SJCRH30 (cell line): Measurements from ENCODE around the gene CPED1. TPM values are rescaled to one million over a fixed set of nuclear protein-coding genes. Genes with fewer than 3 reads are reported as not detected.
"Not testable (repeated sequence)": the region's sequence is repeated elsewhere in the genome, so short reads cannot be mapped to it uniquely, and the experiment has no call there.

Experiments used
- DNase-seq, 2 experiments: peaks; one replicate each; pipeline ENCODE4 v3.0.0-alpha.2; 2015 to 2020
- H3K27ac ChIP-seq: fragments of 250-450 bp; sonication (Bioruptor Pico); 2 replicates; pipeline ENCODE4 v1.5.1; 2020; ENCODE audit warnings: mild to moderate bottlenecking, moderate library complexity
- H3K27me3 ChIP-seq: fragments of 250-450 bp; sonication (Bioruptor Pico); 2 replicates; pipeline ENCODE4 v1.5.1; 2020; ENCODE audit warnings: mild to moderate bottlenecking, moderate library complexity
- H3K36me3 ChIP-seq: fragments of 250-450 bp; sonication (Bioruptor Pico); 2 replicates; pipeline ENCODE4 v1.5.1; 2020; ENCODE audit warnings: mild to moderate bottlenecking, moderate library complexity
- H3K4me1 ChIP-seq: fragments of 250-450 bp; sonication (Bioruptor Pico); 2 replicates; pipeline ENCODE4 v1.5.1; 2020; ENCODE audit warnings: mild to moderate bottlenecking, moderate library complexity
- H3K4me3 ChIP-seq: fragments of 250-450 bp; sonication (Bioruptor Pico); 2 replicates; pipeline ENCODE4 v1.5.1; 2020; ENCODE audit warnings: mild to moderate bottlenecking, moderate library complexity
- H3K9me3 ChIP-seq: fragments of 250-450 bp; sonication (Bioruptor Pico); replicated peaks from 2 replicates; pipeline ENCODE4 v1.5.1; 2020; ENCODE audit warnings: mild to moderate bottlenecking, moderate library complexity
- total RNA-seq: library from RNA; depleted of rRNA; stranded (reverse); fragments of >200 nt; shearing (Covaris generic); gene quantifications from 2 replicates; pipeline ENCODE4 v1.2.3, GENCODE V29; 2014

The CPED1 gene
- total RNA-seq, 1 experiment from 2014 or later, result 4.4 TPM

GRCh38 chr7:120997882-120998474 is 9.5 kb downstream of the CPED1 start:
- Histone ChIP-seq H3K9me3 (no peaks in the 10 kb centered on the region), H3K27ac (no peak overlapping the region), H3K36me3 (no peaks in the 10 kb centered on the region), H3K27me3 (no peaks in the 10 kb centered on the region), H3K4me3 (no peak overlapping the region), H3K4me1 (peaks cover 22% of the 10 kb centered on the region)
- DNase-seq, result no peak

DNA sequence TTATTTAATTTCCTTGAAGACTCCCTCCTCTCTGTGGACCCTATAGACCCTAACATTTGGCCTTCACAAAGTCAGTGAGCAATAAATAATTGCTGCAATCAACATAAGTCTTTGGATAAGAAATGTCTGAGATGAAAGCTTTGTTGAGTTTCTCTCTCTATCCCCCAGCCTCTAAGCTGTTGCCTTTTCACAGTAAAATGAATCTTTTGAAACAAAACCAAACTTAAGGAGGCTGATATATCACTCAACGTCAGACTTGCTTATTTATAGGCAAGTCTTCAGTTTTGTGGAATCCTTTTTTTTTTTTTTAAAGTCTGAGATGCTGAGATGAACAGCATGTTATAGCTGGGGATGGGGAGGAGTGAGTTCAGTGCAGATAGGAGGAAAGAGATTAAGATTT is 10.0 kb downstream of the CPED1 start:
- Histone ChIP-seq H3K27ac (no peak overlapping the region), H3K36me3 (no peaks in the 10 kb centered on the region), H3K4me1 (peaks cover 22% of the 10 kb centered on the region), H3K9me3 (no peaks in the 10 kb centered on the region), H3K4me3 (no peak overlapping the region), H3K27me3 (no peaks in the 10 kb centered on the region)
- no peak for DNase-seq

- no peak overlapping the region for H3K4me3 ChIP-seq
- H3K27ac ChIP-seq, result no peak overlapping the region
- H3K9me3 ChIP-seq, result no peaks in the 10 kb centered on the region
- H3K4me1 ChIP-seq, result peaks cover 22% of the 10 kb centered on the region
- no peaks in the 10 kb centered on the region for H3K27me3 ChIP-seq
- no peaks in the 10 kb centered on the region for H3K36me3 ChIP-seq
- no peak for DNase-seq
Observed at GRCh38 chr7:120998996-120999565, 10.6 kb downstream of the CPED1 start.

- Histone ChIP-seq H3K4me1 (peaks cover 22% of the 10 kb centered on the region), H3K9me3 (no peaks in the 10 kb centered on the region), H3K27me3 (no peaks in the 10 kb centered on the region), H3K36me3 (no peaks in the 10 kb centered on the region), H3K27ac (peak overlapping the region; percentile 9; the same call in 1 of the 2 replicates), H3K4me3 (no peak overlapping the region)
- DNase-seq, result peak in 1 of 2 experiments; percentile 52
Observed at GRCh38 chr7:121000081-121000983, 11.8 kb downstream of the CPED1 start.

DNA sequence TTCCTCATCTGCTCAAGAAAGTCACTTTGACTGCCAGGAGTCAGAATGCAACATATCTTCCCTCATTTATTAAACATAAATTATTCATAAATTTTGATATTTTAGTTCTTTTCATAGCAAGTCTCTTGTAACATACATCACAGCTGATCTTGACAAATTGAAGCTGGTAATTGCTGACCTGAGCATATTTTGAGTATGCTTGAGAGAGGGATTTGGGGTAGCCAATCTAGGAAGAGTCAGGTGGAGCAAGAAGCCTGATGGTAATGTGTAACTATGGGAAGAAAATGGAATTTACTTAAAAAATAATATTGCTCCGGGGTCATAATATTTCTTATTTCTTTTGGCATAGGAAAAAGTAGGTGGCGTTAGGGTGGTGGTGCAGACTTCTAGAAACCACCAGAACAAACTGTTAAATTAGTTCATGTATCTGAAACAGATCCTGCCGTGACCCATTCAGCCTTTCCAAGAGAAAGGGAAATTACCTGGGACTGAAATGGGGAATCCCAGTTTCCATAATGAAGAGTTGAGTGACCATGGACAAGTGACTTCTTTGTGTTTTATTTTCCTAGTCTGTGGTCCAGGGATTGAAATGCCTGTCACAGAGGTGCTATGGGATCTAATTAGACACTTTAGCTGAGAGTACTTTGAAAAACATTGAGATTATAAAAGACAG is 12.9 kb downstream of the CPED1 start:
- no peak overlapping the region for H3K4me3 ChIP-seq
- no peak overlapping the region for H3K27ac ChIP-seq
- no peaks in the 10 kb centered on the region for H3K36me3 ChIP-seq
- 0 out of 2 replicates have a peak, but pooled peaks cover 3% of the 10 kb centered on the region for H3K9me3 ChIP-seq
- H3K4me1 ChIP-seq, result peaks cover 28% of the 10 kb centered on the region
- H3K27me3 ChIP-seq, result no peaks in the 10 kb centered on the region
- DNase-seq, result no peak

DNA sequence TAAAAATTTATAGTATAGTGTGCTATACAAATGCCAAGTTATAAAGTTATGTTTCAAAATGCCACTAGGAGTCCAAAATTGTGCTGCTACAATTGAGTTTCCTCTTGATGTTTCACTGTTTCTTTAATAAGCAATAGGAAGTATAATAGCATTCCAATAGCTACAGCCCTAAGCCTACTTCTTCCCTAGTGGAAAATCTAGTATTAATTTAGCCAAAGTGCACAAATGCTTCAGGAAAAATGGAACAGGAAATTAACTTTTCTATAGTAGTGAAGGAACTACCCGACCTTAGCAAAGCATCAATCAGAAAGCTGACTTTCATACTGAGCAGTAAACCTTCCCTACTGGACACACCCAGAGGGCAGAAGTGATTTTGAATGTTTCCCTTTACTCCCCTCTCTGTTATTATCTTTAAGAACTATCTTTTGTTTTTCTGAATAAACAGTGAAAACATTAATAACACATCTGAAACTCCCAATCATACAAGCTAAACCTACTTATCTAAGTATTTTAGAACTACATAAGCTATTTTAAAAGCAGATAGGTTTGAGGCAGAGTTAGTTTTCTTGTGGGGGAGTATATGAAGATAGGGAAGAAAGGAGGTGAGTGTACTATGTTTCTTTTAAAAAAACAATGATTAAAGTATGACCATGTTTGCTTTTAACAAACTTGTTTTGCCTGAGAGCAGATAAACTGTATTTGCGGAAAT is 13.7 kb downstream of the CPED1 start:
- no peak for DNase-seq
- H3K9me3 ChIP-seq, result 0 out of 2 replicates have a peak, but pooled peaks cover 3% of the 10 kb centered on the region
- H3K27ac ChIP-seq, result no peak overlapping the region
- H3K36me3 ChIP-seq, result no peaks in the 10 kb centered on the region
- no peaks in the 10 kb centered on the region for H3K27me3 ChIP-seq
- no peak overlapping the region for H3K4me3 ChIP-seq
- peaks cover 32% of the 10 kb centered on the region for H3K4me1 ChIP-seq

GRCh38 chr7:121002757-121003200 is 14.3 kb downstream of the CPED1 start:
- Histone ChIP-seq H3K9me3 (0 out of 2 replicates have a peak, but pooled peaks cover 3% of the 10 kb centered on the region), H3K4me3 (no peak overlapping the region), H3K4me1 (peaks cover 38% of the 10 kb centered on the region), H3K27ac (no peak overlapping the region), H3K27me3 (no peaks in the 10 kb centered on the region), H3K36me3 (no peaks in the 10 kb centered on the region)
- DNase-seq, result no peak

DNA sequence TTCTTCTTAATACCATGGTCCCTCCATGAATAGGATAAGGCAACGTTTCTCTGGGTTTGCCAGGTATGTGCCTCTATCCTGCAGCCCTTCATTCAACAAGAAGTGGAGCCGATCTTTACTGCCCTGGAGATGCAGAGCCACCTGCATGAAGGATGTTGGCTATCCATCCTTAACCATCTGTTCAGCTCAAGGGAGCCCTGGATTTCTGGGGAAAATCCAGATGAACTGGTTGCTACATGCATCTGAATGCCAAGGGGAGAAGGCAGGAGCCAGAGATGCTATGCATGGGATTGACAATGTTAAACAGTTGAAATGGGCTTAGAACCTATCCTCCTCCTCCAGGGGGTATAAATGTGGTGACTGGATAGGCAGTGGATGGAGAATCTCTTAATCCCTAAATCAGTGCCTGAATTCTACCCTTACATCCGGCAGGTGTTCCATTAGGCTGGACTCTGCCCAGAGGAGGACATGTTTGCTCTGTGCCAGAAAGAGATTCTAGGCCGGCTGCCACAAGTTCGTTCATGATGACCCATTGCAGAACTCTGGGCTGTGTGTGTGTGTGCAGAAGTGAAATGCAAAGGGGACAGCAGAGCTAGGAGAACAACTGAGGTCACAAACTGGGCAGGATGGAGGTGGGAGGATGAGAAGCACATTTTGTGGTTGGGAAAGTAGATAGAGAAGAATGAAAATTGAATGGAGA is 15.6 kb downstream of the CPED1 start:
- Histone ChIP-seq H3K27ac (no peak overlapping the region), H3K27me3 (no peaks in the 10 kb centered on the region), H3K4me1 (peaks cover 43% of the 10 kb centered on the region), H3K36me3 (no peaks in the 10 kb centered on the region), H3K9me3 (0 out of 2 replicates have a peak, but pooled peaks cover 3% of the 10 kb centered on the region), H3K4me3 (no peak overlapping the region)
- DNase-seq, result no peak

DNA sequence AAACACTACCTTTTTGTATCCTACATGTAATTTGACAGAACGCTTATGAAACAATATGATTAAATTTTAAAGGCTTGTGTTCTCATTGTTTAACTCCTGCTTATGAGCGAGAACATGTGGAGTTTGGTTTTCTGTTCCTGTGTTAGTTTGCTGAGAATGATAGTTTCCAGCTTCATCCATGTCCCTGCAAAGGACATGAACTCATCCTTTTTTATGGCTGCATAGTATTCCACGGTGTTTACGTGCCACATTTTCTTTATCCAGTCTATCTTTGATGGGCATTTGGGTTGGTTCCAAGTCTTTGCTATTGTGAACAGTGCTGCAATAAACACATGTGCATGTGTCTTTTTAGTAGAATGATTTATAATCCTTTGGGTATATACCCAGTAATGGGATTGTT is 16.5 kb downstream of the CPED1 start:
- DNase-seq, H3K4me3 ChIP-seq, H3K27me3 ChIP-seq, H3K27ac ChIP-seq, H3K36me3 ChIP-seq, H3K9me3 ChIP-seq: not testable (repeated sequence)
- peaks cover 36% of the 10 kb centered on the region for H3K4me1 ChIP-seq

DNA sequence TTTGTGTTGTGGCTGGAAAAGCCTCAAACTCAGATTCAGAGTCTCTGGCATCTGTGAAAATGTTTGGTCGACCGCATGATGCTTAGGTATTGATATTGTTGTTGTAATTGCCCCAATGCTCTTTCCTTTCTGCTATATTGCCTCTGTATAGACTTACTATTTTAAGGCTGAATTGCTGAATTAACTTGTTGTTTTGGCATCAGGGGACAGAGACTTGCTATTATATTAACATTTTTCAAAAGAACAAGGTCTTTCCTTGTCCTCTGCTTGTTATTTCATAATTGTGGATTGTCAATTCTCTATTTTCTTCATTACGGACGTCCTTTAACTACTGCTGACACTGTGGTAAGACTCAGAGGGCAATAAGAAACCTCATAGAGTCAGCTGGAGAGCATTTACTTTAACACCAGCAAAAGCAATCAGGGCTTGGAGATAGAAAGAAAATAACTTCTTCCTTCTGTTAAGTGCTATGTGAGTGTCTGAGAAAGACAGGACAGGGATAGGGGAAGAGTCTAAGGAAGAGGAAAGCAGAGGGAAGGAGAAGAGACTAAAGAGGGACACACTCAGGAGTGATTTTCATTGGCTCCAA is 17.6 kb downstream of the CPED1 start:
- Histone ChIP-seq H3K27ac (peak overlapping the region; percentile 57), H3K27me3 (no peaks in the 10 kb centered on the region), H3K9me3 (0 out of 2 replicates have a peak, but pooled peaks cover 3% of the 10 kb centered on the region), H3K4me1 (peaks cover 31% of the 10 kb centered on the region), H3K36me3 (no peaks in the 10 kb centered on the region), H3K4me3 (peak overlapping the region; percentile 31)
- DNase-seq, result no peak

GRCh38 chr7:121006711-121007315 is 18.3 kb downstream of the CPED1 start:
- Histone ChIP-seq H3K4me3 (peak overlapping the region; percentile 31), H3K9me3 (0 out of 2 replicates have a peak, but pooled peaks cover 3% of the 10 kb centered on the region), H3K4me1 (peaks cover 31% of the 10 kb centered on the region), H3K27ac (peak overlapping the region; percentile 57), H3K27me3 (no peaks in the 10 kb centered on the region), H3K36me3 (no peaks in the 10 kb centered on the region)
- DNase-seq, result peak; percentile 62 to 67

DNA sequence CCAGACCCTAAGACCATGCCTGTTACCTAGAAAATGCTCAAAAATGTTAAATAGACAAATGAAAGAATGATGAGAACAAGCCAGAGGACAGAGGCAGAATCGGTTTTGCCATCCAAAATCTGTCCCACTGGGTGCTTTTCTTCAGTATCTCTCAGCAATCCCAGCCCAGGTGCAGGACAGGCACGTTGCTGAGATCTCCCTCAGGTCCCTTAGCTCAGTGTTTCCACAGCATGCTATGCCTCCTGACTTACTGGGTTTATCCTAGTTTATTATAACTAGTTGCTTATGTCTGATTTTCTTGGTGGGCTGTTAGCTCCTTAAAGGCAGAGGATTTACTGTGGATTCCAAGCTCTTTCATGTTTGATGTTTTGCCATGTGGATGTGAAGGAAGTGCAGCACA is 20.3 kb downstream of the CPED1 start:
- no peaks in the 10 kb centered on the region for H3K27me3 ChIP-seq
- H3K27ac ChIP-seq, result no peak overlapping the region
- no peak for DNase-seq
- no peak overlapping the region for H3K4me3 ChIP-seq
- no peaks in the 10 kb centered on the region for H3K36me3 ChIP-seq
- H3K9me3 ChIP-seq, result 0 out of 2 replicates have a peak, but pooled peaks cover 3% of the 10 kb centered on the region
- peaks cover 42% of the 10 kb centered on the region for H3K4me1 ChIP-seq

- H3K27ac ChIP-seq, result no peak overlapping the region
- H3K36me3 ChIP-seq, result no peaks in the 10 kb centered on the region
- H3K4me3 ChIP-seq, result no peak overlapping the region
- no peaks in the 10 kb centered on the region for H3K27me3 ChIP-seq
- H3K4me1 ChIP-seq, result peaks cover 34% of the 10 kb centered on the region
- no peak for DNase-seq
- no peaks in the 10 kb centered on the region for H3K9me3 ChIP-seq
Observed at GRCh38 chr7:121011401-121011800, 22.9 kb downstream of the CPED1 start.
